GM18907 (cell line): ENCODE measurements around the gene CNTN4.
"Not testable (repeated sequence)": the region's sequence is repeated elsewhere in the genome, so short reads cannot be mapped to it uniquely, and the experiment has no call there.

Experiments
- ATAC-seq: cut with Tn5 transposase; IDR thresholded peaks from one replicate; pipeline ENCODE4 v1.9.1; 2021; ENCODE audit warnings: mild to moderate bottlenecking, moderate library complexity; ENCODE audit not compliant: unreplicated experiment

CNTN4 gene

DNA sequence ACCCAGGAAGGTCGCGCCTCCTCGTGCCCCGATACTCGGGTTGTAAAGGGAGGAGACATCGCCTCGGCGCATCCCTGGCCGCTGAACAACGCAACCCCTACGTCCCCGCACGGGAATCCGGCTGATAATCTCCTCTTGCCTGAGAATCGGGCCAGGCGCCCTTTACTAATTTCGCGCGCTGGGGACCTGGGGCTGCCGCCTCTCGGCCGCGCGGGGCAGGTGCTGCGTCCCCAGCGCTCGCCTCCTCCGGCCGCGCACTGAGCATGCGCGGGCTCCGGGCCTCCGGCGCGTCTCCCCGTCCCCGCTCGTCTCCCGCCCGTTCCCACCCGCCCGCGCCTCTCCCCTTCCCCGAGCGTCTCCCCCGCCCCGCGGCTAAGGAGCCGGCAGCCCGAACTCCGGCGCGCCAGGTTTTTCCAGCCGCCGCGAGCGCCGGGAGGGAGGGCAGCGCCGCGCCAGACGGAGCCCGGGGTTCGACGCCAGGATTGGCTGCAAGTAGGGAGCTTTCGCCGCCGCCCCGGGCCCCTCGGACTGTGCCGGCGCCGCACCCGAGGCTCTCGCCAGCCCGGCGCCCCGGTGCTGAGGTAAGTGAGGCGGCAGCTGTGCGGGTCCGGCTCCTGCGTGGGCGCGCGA, at the start of gene CNTN4:
Gene CNTN4, plus strand, starts transcription at position 469 of the 630 bp plus-strand sequence.
- ATAC-seq, result no peak

DNA sequence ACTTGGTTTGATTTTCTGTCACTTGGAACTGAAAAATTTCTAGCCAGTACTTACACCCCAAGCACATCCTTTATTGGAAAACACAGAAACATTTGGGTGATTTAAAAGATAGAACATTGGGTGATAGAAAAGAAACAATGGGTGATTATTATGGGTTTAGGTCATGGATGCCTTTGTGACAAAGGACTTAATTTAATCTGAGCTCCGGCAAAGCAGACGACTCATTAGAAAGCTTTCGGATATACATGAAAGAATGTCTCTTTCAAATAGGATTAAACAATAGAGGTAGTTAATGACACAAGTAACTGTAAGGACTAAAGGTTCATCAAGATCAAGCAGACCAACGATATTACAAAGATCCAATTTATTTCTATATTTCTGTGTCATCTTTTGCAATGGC, 37.3 kb upstream of the CNTN4 start:
- no peak for ATAC-seq

DNA sequence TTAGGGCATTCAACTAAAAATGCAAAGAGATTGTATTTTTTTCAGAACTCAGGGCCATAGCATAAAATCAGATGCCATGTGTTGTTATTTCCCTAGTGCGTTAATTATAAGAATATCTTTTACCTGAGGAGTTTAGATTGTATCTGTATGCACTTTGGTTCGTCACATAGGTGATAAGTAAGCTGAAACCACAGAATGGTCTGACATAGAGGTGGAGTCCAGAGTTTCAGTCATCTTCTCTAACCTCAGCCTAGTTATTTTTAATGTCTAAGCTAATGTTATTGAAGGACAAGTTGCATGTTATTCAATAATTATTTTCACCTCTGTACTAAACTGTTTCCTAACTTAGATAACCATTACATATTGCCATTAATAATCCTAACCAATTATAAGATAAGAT, 27.1 kb upstream of the CNTN4 start:
- ATAC-seq, result no peak

DNA sequence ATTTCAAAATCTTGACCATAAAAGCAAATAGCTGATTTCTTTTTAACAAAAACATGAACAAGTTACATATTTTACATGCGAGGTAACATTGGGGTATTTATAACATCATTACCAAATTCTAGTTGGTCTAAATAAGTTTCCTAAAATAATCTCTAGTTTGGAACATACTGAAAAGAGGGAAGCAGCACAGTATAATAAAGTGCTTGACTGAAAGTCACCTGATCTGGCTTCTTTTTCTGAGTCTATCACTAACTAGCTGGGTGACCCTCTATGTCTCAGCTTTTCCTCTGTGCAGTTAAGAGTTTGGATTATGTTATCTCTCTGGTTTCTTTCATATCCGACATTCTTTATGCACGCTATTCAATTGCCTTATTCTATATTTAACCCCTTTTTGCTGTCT, 19.8 kb upstream of the CNTN4 start:
- ATAC-seq, result no peak

DNA sequence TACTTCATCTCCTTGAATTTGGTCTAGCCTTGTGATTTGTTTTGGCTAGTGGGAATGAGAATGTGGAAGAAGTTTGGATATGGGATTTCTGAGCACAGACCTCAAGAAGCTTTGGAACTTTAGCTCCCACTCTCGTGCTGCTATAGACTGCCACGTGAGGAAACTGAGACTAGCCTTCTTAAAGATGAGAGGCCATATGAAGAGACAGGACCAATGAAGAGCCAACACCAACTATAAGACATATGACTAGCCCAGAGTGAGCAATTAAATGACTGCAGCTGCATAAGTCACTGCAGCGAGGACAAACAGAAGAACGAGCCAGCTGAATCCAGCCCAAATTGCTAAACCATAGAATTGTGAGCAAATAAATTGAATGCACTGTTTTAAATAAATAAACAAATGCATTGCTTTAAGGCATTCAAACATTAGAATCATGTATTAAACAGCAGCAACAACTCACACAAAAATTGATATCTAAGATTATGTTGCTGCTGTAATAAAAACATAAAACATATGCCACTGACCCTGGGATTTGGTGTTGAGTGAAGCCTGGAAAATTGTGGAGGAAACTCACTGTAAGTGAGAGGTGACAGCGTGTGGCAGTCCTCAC, 15.7 kb upstream of the CNTN4 start:
- ATAC-seq, result no peak

DNA sequence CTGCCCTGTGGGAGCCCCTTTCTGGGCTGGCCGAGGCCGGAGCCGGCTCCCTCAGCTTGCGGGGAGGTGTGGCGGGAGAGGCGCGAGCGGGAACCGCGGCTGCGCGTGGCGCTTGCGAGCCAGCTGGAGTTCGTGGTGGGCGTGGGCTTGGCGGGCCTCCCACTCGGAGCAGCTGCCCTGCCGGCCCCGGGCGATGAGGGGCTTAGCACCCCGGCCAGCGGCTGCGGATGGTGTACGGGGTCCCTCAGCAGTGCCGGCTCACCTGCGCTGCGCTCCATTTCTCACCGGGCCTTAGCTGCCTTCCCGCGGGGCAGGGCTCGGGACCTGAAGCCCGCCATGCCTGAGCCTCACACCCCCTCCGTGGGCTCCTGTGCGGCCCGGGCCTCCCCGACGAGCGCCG, 15.1 kb upstream of the CNTN4 start:
- ATAC-seq, result not testable (repeated sequence)

DNA sequence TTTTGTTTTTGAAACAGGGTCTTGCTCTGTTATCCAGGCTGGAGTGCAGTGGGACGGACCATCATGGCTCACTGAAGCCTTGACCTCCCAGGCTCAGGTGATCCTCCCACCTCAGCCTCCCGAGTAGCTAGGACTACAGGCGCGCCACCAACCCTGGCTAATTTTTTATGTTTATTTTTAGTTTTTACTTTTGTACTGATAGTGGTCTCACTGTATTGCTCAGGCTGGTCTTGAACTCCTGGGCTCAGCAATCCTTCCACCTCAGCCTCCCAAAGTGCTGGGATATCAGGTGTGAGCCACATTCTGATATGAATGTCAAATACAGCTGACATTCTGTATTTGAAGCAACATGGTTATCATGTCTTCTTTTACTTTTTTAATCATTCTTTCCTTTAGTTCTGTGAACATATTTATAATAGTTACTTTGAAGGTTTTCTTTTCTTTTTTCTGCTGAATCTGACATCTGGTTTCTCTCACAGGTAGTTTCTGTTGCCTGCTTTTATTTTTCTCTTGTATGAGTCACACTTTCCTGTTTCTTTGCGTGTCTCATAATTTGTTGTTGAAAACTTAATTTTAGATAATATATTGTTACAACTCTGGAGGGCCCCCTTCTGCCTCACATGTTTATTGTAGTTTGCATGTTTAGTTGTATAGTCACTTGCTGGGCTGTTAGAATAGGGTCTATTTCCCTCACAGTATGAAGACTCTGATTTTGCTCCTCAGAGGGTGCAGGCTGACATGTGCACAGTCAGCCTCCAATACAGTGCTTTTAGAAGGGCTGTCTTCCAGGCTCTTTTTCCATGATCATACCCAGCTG, 8.4 kb upstream of the CNTN4 start:
- ATAC-seq, result no peak

DNA sequence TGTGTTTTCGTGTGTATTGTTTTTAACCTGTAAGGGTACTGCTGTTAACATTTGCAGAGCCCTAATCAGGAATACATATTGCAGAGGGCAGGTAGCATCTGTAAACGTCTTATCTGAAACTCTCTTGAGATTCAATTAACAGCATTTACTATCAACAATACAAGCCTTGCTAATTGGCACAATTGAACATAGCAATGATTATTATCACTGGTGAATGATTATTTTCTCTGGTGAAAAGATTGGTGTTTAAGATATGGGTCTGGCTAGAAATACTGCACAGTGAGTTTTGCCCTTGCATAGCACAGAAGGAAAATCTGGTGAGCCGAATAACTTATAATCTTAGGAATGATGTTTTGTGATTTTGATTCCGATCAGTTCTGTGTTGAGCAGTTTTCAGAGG, 5.9 kb upstream of the CNTN4 start:
- ATAC-seq, result no peak

DNA sequence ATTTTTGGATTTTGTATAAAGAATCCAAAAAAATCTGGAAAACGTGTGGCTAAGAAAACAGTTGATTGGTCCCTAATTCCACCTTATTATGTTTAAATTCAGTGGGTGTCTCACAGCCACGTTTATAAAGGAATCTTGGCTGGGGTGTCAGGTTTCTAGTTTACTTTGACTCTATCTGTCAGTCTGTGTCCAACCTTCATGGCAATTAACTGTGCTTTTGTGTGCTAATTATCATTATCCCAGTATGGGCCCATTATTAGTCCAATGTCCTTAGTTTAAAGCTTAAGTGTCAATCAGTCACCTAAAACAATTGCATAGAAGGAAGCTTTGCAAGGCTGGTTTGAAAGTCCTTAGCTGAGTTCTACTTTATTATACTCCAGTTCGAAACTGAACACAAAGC, 3.7 kb upstream of the CNTN4 start:
- no peak for ATAC-seq

DNA sequence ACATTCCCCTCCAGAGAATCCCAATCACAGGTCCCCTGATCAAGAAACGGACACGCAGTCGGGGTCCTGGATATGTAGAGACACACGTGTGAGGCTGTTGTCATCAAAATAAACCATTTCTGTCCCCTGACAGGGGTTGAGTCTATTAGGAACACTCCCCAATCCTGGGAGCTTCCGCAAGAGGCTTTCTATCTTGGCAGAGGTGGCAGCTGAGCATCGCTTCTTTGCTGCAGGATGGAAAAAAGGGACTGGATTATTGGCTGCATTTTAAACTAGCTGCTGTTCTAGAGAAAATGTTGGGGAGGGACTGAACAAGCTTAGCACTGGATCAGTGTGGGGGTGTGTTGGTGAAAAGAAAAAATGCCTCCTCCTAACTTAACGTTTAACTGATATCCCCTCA, 2.5 kb upstream of the CNTN4 start:
- no peak for ATAC-seq

DNA sequence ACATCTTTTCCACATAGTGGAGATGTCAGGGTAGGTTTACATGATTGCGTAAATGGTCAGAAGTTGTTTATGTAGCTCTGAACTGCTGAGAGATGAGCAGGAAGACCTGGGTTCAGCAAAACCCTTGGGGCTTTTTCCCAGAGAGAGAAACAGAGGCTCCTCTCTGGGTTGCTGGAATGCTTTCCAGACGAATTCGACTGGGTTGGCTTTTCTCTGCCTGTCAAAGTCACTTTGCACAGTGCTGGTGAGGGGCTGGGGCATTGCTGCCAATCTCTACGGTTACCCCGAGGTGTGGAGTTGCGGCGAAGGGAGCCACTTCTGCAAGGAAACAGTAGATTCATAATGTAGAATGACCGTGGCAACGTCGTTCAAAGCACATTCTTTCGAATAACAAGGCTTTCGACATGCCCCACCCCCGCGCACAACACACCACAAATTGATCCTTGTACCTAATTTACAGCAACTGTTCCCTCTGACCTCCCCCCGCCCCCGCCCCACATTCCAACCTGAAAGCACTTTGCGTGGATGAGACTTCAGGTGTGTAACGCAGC, 950 bp upstream of the CNTN4 start:
- no peak for ATAC-seq

DNA sequence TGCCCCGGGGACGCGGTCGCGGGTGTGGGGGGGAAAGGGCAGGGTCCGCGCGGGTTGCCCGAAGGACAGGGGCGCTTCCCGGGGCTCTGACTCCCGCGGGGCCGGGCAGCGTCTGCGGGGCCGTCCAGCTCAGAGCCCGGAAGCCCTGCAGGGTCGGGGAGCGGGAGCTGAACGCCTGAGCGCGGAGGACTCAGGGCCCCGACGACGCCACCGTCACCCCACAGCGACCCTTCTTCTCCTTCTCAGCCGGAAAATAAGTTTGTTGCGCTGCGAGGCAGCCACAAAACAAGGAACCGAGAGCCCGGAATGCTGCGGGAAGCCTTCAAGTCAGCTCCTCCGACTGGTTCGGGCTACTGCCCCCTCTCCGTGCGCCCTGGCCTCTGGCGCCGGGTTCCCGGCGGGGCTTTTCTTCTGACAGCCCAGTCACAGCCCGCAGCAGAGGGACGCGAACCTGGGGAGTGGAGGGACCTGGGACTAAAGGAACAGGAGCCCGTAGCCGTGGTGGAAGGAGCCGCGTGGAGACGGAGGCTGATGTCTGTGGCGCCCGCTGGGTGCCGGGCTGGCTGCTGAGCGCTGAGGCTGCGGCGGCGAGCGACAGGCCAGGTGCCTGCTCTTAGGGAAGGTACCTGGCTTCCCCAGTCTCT, 484 bp downstream of the CNTN4 start:
- ATAC-seq, result no peak

DNA sequence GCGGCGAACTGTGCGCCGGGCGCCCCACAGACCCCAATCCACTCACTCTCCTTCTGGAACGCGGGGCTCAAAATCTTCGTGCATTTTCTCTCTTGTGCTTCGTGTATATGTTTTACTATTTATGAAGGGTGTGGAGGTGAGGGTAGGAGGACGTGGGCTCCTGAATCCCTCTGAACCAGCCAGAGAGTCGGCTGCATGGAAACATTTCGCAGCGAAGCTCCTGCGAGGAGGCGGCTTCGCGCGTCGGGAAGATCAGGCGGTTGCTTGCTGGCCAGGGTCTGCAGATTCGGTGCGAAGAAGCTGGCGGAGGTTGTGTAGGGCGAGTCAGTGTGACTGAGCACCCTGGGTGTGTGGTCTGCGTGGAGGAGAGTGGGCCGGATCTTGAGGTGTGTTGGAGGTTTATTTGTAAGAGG, 1.1 kb downstream of the CNTN4 start:
- no peak for ATAC-seq

DNA sequence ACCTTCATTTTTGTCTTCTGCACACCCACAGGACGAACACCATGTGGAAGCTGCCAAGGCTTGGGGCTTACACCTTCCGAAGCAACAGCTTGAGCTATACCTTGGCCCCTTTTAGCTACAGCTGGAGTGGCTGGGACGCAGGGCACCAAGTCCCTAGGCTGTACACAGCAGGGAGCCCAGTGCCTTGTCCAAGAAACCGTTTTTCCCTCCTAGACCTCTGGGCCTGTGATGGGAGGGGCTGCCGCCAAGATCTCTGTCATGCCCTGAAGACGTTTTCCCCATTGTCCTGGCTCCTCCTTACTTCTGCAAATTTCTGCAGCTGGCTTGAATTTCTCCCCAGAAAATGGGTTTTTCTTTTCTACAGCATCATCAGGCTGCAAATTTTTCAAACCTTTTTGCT, 7.8 kb downstream of the CNTN4 start:
- ATAC-seq, result no peak

DNA sequence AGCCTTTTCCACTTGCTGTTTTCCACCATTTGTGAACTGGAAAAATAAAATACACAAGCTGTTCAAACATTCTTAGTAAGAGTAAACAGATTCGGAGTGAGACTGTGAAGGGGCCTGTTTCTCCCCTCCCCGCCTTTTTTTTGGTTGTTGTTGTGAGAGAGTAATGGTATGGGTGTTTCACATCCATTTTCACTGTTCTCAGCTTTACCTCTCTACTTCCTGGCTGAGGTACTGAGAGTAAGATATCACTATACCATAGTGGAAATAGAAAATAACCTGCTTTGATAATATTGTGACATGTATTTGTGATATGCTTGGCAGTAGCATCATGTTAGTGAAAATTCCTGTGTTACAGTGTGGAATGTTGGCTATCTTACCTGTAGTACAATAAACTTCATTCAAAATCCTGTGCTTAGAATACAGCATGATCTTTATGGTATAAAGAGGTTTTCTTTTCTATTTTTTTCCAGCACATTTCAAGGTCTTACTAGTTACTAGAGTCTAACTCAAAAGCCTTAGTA, 12.0 kb downstream of the CNTN4 start:
- ATAC-seq, result no peak

DNA sequence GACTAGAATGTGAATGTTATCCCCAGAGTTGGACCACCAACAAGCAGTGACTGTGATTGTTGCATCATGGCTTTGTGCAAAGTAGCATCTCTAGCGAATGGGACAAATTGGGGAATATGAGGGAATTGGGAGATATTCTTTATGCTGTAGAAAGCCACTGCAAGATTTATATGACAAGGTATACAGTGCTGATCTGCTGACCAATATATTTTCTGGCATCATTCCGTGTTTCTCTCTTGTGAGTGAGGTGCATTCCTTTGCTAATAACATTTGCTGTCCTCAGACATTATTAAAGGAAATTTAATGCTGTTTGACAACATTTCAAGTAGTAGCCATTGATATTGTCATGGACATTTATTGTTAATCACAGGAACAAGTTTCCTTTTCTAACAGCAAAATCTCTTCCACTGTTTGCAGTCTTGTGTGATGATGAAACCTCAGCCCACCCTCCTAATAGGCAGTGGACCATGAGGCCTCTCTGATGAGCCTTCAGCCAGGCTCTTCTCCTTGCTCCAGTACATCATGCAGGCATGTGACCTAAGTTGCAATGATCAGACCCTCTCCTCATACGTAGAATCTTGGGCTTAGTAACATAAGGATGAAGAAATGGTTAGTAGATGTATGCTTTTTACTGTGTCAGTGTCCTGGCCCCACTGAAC, 16.1 kb downstream of the CNTN4 start:
- no peak for ATAC-seq

DNA sequence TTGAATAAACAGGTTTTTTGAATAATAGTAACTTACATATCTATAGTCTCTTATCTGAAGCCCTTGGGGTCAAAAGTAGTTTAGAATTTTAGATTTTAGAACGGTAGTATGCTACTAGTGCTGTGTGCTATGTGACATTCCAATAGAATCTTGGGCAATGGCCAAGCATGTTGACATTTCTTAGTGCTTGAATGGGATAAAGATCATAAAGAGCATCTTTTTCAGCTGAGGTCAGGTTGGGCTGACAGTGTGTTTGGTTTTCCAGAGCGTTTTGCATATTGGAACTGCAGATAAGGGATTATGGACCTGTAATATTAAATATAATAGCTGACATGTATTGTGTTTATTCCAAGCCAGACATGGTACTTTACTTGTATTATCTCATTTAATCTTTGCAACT, 32.1 kb downstream of the CNTN4 start:
- ATAC-seq, result no peak

DNA sequence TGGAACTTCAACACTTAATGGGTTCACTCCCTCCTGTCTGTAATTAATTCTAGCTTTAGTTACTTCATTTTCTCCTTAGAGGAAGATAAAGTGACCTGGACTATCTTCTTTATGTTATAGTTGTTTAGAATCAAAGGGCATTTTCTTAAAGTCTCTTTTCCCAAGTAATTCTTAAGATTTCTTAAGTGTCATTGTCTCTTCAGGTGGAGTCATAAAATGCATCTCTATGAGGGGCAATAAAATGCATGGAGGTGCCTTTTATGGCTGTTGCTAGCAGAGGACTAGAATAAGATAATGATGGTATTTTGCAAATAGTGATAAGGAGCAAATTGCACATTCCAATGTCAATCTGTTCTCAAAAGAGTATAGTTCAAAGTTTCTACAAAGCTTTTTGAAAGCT, 34.5 kb downstream of the CNTN4 start:
- no peak for ATAC-seq

DNA sequence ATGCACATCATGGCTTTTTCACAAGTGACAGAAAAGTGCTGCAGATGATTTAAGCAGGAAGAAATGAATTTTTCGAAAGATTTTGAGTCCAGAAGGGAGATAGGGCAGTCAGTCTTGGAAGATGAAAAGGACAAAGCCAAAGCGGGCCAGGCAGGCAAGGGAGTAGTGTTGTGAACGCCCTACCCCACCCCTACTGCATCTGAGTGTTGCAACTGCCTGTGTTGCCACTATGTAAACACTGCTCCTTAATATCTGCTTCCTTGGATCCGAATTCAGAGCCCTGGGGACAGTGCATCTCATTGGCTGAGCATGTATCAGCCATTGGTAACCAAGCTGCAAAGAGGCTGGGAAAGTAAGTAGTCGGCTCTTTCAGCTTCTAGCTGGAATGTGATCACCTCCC, 39.0 kb downstream of the CNTN4 start:
- no peak for ATAC-seq

DNA sequence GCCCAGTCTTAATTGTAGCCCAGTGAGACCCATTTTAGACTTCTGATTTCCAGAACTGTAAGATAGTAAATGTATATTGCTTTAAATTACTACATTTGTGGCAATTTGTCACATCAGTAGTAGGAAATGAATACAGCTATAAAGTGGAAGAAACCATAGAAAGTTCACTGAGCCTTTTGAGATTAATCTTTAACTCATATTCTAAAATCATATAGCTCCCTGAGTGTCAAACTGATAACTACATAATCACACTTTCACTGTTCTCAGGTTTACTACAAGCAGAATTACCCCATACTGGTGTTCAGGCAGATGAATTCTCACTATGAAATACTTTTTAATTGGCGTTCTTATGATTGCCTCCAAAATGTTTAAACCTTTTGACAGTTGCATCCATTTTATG, 42.8 kb downstream of the CNTN4 start:
- ATAC-seq, result no peak
